Heart left ventricle (tissue), 16 donors: ENCODE data around the gene NDUFA8. TPM values are rescaled to one million over a fixed set of nuclear protein-coding genes. Genes with fewer than 3 reads are reported as not detected.

Experiments used
- ATAC-seq, 4 donors: fragments of 200-7000 bp; cut with Tn5 transposase; one replicate each; pipeline ENCODE4 v1.9.1; 2020 to 2022; ENCODE audit warnings: moderate library complexity in 4 of 4, mild to moderate bottlenecking in 3 of 4, moderate number of reproducible peaks in 1 of 4
- DNase-seq, 5 donors: peaks; one replicate each; pipeline ENCODE4 v3.0.0-alpha.2; 2020
- H3K27ac ChIP-seq, 12 donors: fragments of 200-600 bp; sonication (generic) in 4 of 12; one replicate each; pipeline versions ENCODE4 v1.5.0 to v1.8.0; 2016 to 2022; ENCODE audit warnings: mild to moderate bottlenecking in 2 of 12
- H3K27me3 ChIP-seq, 9 donors: fragments of 200-600 bp; sonication (generic) in 2 of 9; one replicate each; pipeline versions ENCODE4 v1.5.1 to v1.8.0; 2016 to 2022; ENCODE audit warnings: mild to moderate bottlenecking in 3 of 9
- H3K36me3 ChIP-seq, 9 donors: fragments of 200-600 bp; sonication (generic) in 2 of 9; one replicate each; pipeline versions ENCODE4 v1.5.0 to v1.8.0; 2018 to 2022; ENCODE audit warnings: mild to moderate bottlenecking in 2 of 9
- H3K4me1 ChIP-seq, 12 donors: fragments of 200-600 bp; sonication (generic) in 4 of 12; one replicate each; pipeline versions ENCODE4 v1.5.0 to v1.8.0; 2016 to 2022; ENCODE audit warnings: mild to moderate bottlenecking in 3 of 12
- H3K4me3 ChIP-seq, 12 donors: fragments of 200-600 bp; sonication (generic) in 4 of 12; one replicate each; pipeline versions ENCODE4 v1.5.0 to v1.8.0; 2017 to 2022; ENCODE audit warnings: mild to moderate bottlenecking in 9 of 12, moderate library complexity in 4 of 12
- H3K9me3 ChIP-seq, 12 donors: fragments of 200-600 bp; sonication (generic) in 4 of 12; one replicate each; pipeline versions ENCODE4 v1.5.0 to v1.8.0; 2016 to 2022; ENCODE audit warnings: mild to moderate bottlenecking in 1 of 12
- CTCF ChIP-seq, 12 donors: fragments of 200-600 bp; sonication (generic) in 4 of 12; IDR thresholded peaks; one replicate each; pipeline versions ENCODE4 v1.5.0 to v1.8.0; 2018 to 2022; ENCODE audit warnings: antibody characterized with exemption in 12 of 12, mild to moderate bottlenecking in 5 of 12
- POLR2A ChIP-seq, 2 donors: fragments of 450-650 bp; IDR thresholded peaks; one replicate each; pipeline ENCODE4 v1.6.1; 2017; ENCODE audit warnings: antibody characterized with exemption in 2 of 2, mild to moderate bottlenecking in 2 of 2, moderate library complexity in 2 of 2
- WGBS, 4 donors: extraction: QIAGEN DNeasy Blood & Tissue Kit in 2 of 4; methylation state at CpG; one replicate each; pipeline versions ENCODE4 v1.1.5 to v1.1.7; 2013 to 2018; 5-methylcytosine and 5-hydroxymethylcytosine counted together
- intact Hi-C, 10 donors: fragments of 100-400 bp; cut with DNase I; formaldehyde crosslinking; loops; one replicate each; pipeline versions ENCODE4 v1.11.1 to v1.14.2; 2022
- polyA plus RNA-seq, 2 donors: library from polyadenylated mRNA; stranded (reverse); fragments of 200-250 nt; gene quantifications; one replicate each; pipeline ENCODE4 v1.2.3, GENCODE V29; 2013
- total RNA-seq, 9 donors: library from RNA; depleted of rRNA in 2 of 9; stranded (reverse); fragments of >200 nt in 2 of 9; fragmentation: NEBNext Ultra II Directional in 3 of 9; extraction: Animal tissue kit (Norgen Biotek cat#: 25700) in 3 of 9; gene quantifications; one replicate each; pipeline versions ENCODE4 v1.1.0 to v1.2.4, GENCODE V29; 2016 to 2023
- donor health status: ischemic (EF 13 %, LVEDD 7.1; RV severe dilation, severe dysfunction).
- donor health status: healthy with polysubstance abuse.
- donor health status: DM: no; HTN: yes; CAD: no.
- donor health status: DM: no; HTN: no; CAD: no.
- donor health status: ischemic (EF 25% LVEDD 6.9; RV normal size, moderate dysfunction).
- donor health status: ischemic (EF 25% LVEDD 5.7; RV mildly dilated, moderate dysfunction).
- donor health status: healthy.
- donor health status: DM: yes; HTN: yes; CAD: no.
- donor health status: ischemic (EF 35%, LVEDD 5.7; RV mildly dilated, moderate dysfunction).
- donor health status: nonischemic (EF 11% LVEDD 7.7; RV severe dilation, severe dysfunction).
- donor health status: DM: yes; HTN: yes; CAD: no.
- donor health status: PGD.
- donor health status: ischemic (EF 29% LVEDD 5.4; RV normal size, mild dysfunction).
- donor health status: nonischemic (EF 23%, LVEDD 6.1; RV moderate dilation, normal function).

Gene NDUFA8
- total and polyA plus RNA-seq, 11 donors = 183 to 919 (median 261) TPM

DNA sequence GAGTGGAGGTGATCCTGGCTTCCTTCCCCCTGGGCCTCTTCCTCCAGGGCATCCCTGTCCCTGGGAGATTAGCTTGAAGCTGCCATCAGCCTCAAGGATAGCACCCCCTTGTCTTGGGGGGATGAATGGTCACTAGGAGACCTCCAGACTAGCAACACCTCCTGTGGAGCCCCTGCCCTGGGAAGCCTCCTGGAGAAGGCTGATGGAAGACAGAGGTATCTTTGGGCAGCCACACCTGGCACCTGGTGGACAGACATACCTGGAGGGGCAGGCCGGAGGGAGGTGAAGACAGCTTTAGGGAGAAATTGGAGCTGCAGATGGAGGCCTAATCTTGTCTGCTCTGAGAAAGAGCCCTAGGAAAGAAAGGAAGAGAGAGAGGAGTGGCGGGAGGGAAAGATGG lies 57.4 kb downstream of the NDUFA8 start:
- H3K9me3 ChIP-seq = peaks cover 0 to 13% (median 3%) of the 10 kb centered on the region in 12 donors
- no peaks in the 10 kb centered on the region for H3K36me3 ChIP-seq
- H3K4me3 ChIP-seq = no peak overlapping the region
- no peak overlapping the region for H3K27ac ChIP-seq
- no peaks in the 10 kb centered on the region for H3K27me3 ChIP-seq
- TF ChIP-seq POLR2A (IDR thresholded peaks at IDR 0.05) (no peak), CTCF (IDR thresholded peaks at IDR 0.05) (no peak)
- intact Hi-C loops = loop anchor here in 2 of 10 donors (5.0 kb wide), 1 partner anchor 350 kb away; no protein-coding TSS in a partner anchor
- WGBS, 4 donors = 97 to 99% (median 98%) methylated on average over 2 of the region's 2 CpGs
- DNase-seq (no peak), ATAC-seq (no peak)
- H3K4me1 ChIP-seq = peaks cover 0 to 12% (median 7%) of the 10 kb centered on the region in 12 donors

- intact Hi-C loops = loop anchor here in 3 of 10 donors (2.0 to 5.0 kb wide), 3 partner anchors 248 to 352 kb away; no protein-coding TSS in a partner anchor
- DNase-seq (no peak), ATAC-seq (no peak)
- no peak for TF ChIP-seq CTCF (IDR thresholded peaks at IDR 0.05)
- no peak for TF ChIP-seq POLR2A (IDR thresholded peaks at IDR 0.05)
- WGBS, 4 donors = 91 to 96% (median 94%) methylated on average over 7 of the region's 7 CpGs
- no peaks in the 10 kb centered on the region for H3K27me3 ChIP-seq
- no peak overlapping the region for H3K27ac ChIP-seq
- H3K4me1 ChIP-seq = peaks cover 0 to 3% (median 0%) of the 10 kb centered on the region in 12 donors
- no peaks in the 10 kb centered on the region for H3K36me3 ChIP-seq
- H3K9me3 ChIP-seq = peaks cover 0 to 13% (median 3%) of the 10 kb centered on the region in 12 donors
- H3K4me3 ChIP-seq = no peak overlapping the region
These were observed 58.8 kb downstream of the NDUFA8 start for GRCh38 chr9:122100756-122101155.

DNA sequence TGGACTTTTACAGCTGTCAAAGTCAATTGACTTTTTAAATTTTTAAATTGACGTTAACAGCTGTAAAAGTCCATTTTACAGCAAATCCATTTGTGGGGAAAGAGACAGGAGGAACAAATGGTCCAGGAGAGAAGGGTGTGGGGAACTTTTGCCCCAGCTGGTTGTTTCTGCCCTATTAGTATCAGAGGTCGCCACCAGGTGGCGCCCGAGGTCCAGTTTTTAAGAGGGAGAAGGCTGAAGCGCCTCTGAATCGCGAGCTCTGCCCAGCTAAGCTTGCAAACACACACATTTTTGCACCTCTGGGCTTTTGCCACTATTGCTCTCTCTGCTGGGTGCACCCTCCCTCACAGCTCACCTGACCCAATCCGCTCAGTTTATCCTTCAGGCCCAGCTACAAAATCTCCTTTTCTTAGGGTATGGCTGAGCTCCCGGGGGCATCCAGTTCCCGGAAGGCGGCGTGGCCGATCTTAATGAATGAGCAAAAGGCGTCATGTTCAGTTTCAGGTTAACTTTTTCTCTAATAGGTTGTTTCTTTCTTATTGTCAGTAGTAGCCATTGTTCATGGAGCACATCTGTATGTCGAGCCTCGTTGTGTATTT lies 60.2 kb downstream of the NDUFA8 start:
- WGBS, 4 donors = 39 to 42% (median 40%) methylated on average over 16 of the region's 16 CpGs
- TF ChIP-seq POLR2A (IDR thresholded peaks at IDR 0.05) (no peak), CTCF (IDR thresholded peaks at IDR 0.05) (peak; percentile 79 to 94 (median 88))
- peak overlapping the region in 1 of 12 donors; percentile 27 for H3K4me3 ChIP-seq

GRCh38 chr9:122097679-122098315 lies 61.8 kb downstream of the NDUFA8 start:
- intact Hi-C loops = loop anchor here (1.0 to 10.0 kb wide), 14 partner anchors 25 to 817 kb away; partner anchors contain the start of genes PDCL (in 1 of the 10) and ZBTB6 (in 1 of the 10)
- DNase-seq (no peak), ATAC-seq (no peak)
- Histone ChIP-seq H3K4me1 (peaks cover 0 to 15% (median 2%) of the 10 kb centered on the region in 12 donors), H3K36me3 (no peaks in the 10 kb centered on the region), H3K4me3 (no peak overlapping the region), H3K9me3 (no peaks in the 10 kb centered on the region), H3K27ac (no peak overlapping the region), H3K27me3 (no peaks in the 10 kb centered on the region)
- TF ChIP-seq CTCF (IDR thresholded peaks at IDR 0.05) = no peak
- no peak for TF ChIP-seq POLR2A (IDR thresholded peaks at IDR 0.05)
- 62 to 73% (median 67%) methylated on average over 8 of the region's 8 CpGs for WGBS, 4 donors

More for the DNA sequence above, 60.2 kb downstream of the NDUFA8 start:
- H3K27me3 ChIP-seq = no peaks in the 10 kb centered on the region
- ATAC-seq (peak in 3 of 4 donors; percentile 78 to 89 (median 88)), DNase-seq (peak; percentile 75 to 89 (median 79))
- H3K4me1 ChIP-seq = peaks cover 0 to 8% (median 0%) of the 10 kb centered on the region in 12 donors
- no peak overlapping the region for H3K27ac ChIP-seq
- peaks cover 0 to 12% (median 3%) of the 10 kb centered on the region in 12 donors for H3K9me3 ChIP-seq
- H3K36me3 ChIP-seq = no peaks in the 10 kb centered on the region
- intact Hi-C loops = loop anchor here (1.0 to 10.0 kb wide), 17 partner anchors 23 to 815 kb away; partner anchors contain the start of genes PDCL (in 1 of the 10) and ZBTB6 (in 1 of the 10)
